Neutrophil (primary cell): ENCODE measurements around the gene CD6.

Source experiments
- H3K27ac ChIP-seq: fragments of 200-600 bp; sonication (generic); 2 replicates; pipeline ENCODE4 v1.5.1; 2016; ENCODE audit warnings: mild to moderate bottlenecking, moderate library complexity
- H3K27me3 ChIP-seq: fragments of 200-600 bp; sonication (generic); 2 replicates; pipeline ENCODE4 v1.6.0; 2016; ENCODE audit warnings: mild to moderate bottlenecking
- H3K36me3 ChIP-seq: fragments of 200-600 bp; sonication (generic); 2 replicates; pipeline ENCODE4 v1.5.1; 2017
- H3K4me1 ChIP-seq, 2 experiments: fragments of 200-600 bp in 1 of 2; sonication (generic) in 1 of 2; 1 replicate in 1 of 2; 2 replicates in 1 of 2; pipeline versions ENCODE4 v1.5.1 to v1.6.1; 2013 to 2016; ENCODE audit warnings: low read depth in 1 of 2, low read length in 1 of 2, mild to moderate bottlenecking in 1 of 2, moderate library complexity in 1 of 2; ENCODE audit not compliant: control insufficient read depth in 1 of 2, insufficient read depth in 1 of 2
- H3K4me3 ChIP-seq, 2 experiments: fragments of 200-600 bp in 1 of 2; sonication (generic) in 1 of 2; 1 replicate in 1 of 2; 2 replicates in 1 of 2; pipeline ENCODE4 v1.5.1; 2013 to 2016; ENCODE audit warnings: low read depth in 1 of 2, low read length in 1 of 2, mild to moderate bottlenecking in 1 of 2, moderate library complexity in 1 of 2
- H3K9me3 ChIP-seq: fragments of 200-600 bp; sonication (generic); 2 replicates; pipeline ENCODE4 v1.5.1; 2016
- TF ChIP-seq, protein P1 (sequence below): fragments of 200-600 bp; sonication (generic); IDR thresholded peaks from 2 replicates; pipeline ENCODE4 v1.5.1; 2016; ENCODE audit warnings: antibody characterized with exemption

CD6 gene

GRCh38 chr11:60981515-60981914, 10.0 kb downstream of the CD6 start:
- H3K4me1 ChIP-seq, result no peaks in the 10 kb centered on the region
- TF ChIP-seq, protein P1, sequence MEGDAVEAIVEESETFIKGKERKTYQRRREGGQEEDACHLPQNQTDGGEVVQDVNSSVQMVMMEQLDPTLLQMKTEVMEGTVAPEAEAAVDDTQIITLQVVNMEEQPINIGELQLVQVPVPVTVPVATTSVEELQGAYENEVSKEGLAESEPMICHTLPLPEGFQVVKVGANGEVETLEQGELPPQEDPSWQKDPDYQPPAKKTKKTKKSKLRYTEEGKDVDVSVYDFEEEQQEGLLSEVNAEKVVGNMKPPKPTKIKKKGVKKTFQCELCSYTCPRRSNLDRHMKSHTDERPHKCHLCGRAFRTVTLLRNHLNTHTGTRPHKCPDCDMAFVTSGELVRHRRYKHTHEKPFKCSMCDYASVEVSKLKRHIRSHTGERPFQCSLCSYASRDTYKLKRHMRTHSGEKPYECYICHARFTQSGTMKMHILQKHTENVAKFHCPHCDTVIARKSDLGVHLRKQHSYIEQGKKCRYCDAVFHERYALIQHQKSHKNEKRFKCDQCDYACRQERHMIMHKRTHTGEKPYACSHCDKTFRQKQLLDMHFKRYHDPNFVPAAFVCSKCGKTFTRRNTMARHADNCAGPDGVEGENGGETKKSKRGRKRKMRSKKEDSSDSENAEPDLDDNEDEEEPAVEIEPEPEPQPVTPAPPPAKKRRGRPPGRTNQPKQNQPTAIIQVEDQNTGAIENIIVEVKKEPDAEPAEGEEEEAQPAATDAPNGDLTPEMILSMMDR, result no peak
- H3K36me3 ChIP-seq, result no peaks in the 10 kb centered on the region
- H3K27me3 ChIP-seq, result peaks cover 16% of the 10 kb centered on the region
- H3K4me3 ChIP-seq, result no peak overlapping the region
- no peaks in the 10 kb centered on the region for H3K9me3 ChIP-seq
- H3K27ac ChIP-seq, result no peak overlapping the region

DNA sequence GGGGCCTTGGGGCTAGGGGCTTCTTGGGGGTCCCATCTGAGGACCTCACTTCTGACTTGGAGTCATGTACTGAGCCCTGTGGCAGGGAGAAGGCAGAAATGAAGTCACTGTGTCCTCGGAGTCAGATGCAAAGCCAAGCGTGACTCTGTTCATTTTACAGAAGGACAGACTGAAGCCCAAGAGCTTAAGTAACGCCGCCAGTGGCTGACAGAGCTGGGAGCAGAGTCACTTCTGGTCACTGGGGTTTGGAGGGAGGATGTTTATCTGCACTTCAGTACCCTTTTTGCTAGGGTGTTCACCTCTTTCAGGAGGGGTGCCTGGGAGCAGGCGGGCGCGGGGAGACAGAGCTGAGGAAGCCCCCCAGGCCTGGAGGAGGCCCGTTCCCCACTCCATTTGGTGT, 10.7 kb downstream of the CD6 start:
- Histone ChIP-seq H3K4me3 (no peak overlapping the region), H3K36me3 (no peaks in the 10 kb centered on the region), H3K4me1 (no peaks in the 10 kb centered on the region), H3K27me3 (peaks cover 11% of the 10 kb centered on the region), H3K27ac (no peak overlapping the region), H3K9me3 (no peaks in the 10 kb centered on the region)
- TF ChIP-seq, protein P1, result no peak

DNA sequence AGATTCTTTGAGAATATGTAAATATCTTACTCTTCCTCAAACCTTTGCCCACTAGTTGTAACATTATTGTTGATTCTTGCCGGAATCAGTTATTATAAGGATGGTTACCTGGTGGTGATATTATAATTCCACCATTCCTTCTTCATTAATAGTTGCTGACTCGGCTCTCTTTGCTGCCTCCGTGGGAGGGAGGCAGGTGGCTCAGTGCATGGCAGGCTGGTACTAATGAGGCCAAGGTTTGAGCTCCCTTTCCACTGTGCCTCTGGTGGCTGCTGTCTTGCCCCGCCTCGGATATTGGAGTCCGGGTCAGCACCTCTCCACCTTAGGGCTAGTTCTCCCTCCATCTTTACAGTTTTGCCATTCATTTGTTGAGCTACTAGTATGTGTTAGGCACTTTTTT, 12.7 kb downstream of the CD6 start:
- H3K4me1 ChIP-seq, result no peaks in the 10 kb centered on the region
- TF ChIP-seq, protein P1, result no peak

DNA sequence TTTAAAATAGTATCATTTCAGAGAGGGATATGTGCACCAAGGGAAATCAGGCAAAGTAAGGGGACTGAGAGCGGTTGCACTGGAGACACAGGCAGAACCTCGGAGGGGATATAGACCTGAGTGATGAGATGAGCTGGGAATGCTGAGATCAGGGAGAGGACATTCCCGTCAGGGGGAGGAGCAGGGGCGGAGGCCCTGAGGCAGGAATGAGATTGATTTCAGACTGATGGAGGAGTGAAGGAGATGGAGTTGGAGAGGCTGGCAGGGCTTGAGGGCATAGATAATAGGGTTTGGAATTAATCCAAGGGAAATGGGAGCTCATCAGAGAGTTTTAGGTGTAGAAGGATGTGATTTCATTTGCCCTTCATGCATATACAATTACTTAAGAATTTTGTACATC, 13.2 kb downstream of the CD6 start:
- no peaks in the 10 kb centered on the region for H3K9me3 ChIP-seq
- no peak overlapping the region for H3K4me3 ChIP-seq
- no peaks in the 10 kb centered on the region for H3K4me1 ChIP-seq
- H3K27me3 ChIP-seq, result peaks cover 23% of the 10 kb centered on the region
- TF ChIP-seq, protein P1, result no peak
- H3K27ac ChIP-seq, result no peak overlapping the region
- no peaks in the 10 kb centered on the region for H3K36me3 ChIP-seq

More for the DNA sequence above, 12.7 kb downstream of the CD6 start:
- peaks cover 18% of the 10 kb centered on the region for H3K27me3 ChIP-seq
- H3K27ac ChIP-seq, result no peak overlapping the region
- no peaks in the 10 kb centered on the region for H3K36me3 ChIP-seq
- no peak overlapping the region for H3K4me3 ChIP-seq
- no peaks in the 10 kb centered on the region for H3K9me3 ChIP-seq

DNA sequence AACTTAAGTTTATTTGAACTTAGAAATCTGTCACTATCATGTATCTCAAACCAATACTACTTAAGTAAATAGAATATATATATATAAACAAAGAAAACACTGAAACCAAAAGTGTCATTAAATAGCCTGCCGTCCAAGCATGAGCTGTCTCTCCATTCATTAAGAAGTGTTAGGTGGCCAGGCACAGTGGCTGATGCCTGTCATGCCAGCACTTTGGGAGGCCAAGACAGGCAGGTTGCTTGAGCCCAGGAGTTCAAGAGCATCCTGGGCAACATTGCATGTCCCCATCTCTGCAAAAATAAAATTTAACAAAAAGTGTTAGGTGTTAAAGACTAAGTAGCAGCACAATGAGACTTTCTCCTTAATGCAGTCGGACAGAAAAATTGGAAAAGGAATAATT, 14.0 kb downstream of the CD6 start:
- Histone ChIP-seq H3K27ac (no peak overlapping the region), H3K4me3 (no peak overlapping the region), H3K27me3 (peaks cover 25% of the 10 kb centered on the region), H3K4me1 (no peaks in the 10 kb centered on the region), H3K36me3 (no peaks in the 10 kb centered on the region), H3K9me3 (no peaks in the 10 kb centered on the region)
- TF ChIP-seq, protein P1, result no peak
